HepG2 (cell line): Measurements from ENCODE around the gene MYO5A. TPM values are rescaled to one million over a fixed set of nuclear protein-coding genes. Genes with fewer than 3 reads are reported as not detected.

Experiments
- EED ChIP-seq: sonication (generic); formaldehyde crosslinking; IDR thresholded peaks from 2 replicates; pipeline ENCODE4 v1.5.0; 2020; ENCODE audit warnings: mild to moderate bottlenecking, missing genetic modification reagents
- MLLT10 ChIP-seq: sonication (generic); formaldehyde crosslinking; IDR thresholded peaks from 2 replicates; pipeline ENCODE4 v1.4.0; 2020; ENCODE audit warnings: missing genetic modification reagents
- RARG ChIP-seq: sonication (generic); formaldehyde crosslinking; IDR thresholded peaks from 2 replicates; pipeline ENCODE4 v1.4.0; 2020; ENCODE audit warnings: low read depth, mild to moderate bottlenecking, missing genetic modification reagents
- SOX6 ChIP-seq, 2 experiments: fragments of 450-650 bp in 1 of 2; sonication (generic) in 1 of 2; formaldehyde crosslinking in 1 of 2; IDR thresholded peaks; 2 replicates each; pipeline versions ENCODE4 v1.4.0 to v1.6.1; 2017 to 2020; ENCODE audit warnings: antibody characterized with exemption in 1 of 2, mild to moderate bottlenecking in 1 of 2, missing genetic modification reagents in 1 of 2
- SRSF4 ChIP-seq: fragments of 200-400 bp; formaldehyde crosslinking; IDR thresholded peaks from one replicate; pipeline ENCODE4 v1.6.1; 2018; ENCODE audit warnings: mild to moderate bottlenecking, low read depth, low read length, moderate library complexity; ENCODE audit not compliant: poor library complexity, severe bottlenecking
- SSRP1 ChIP-seq: IDR thresholded peaks from 2 replicates; pipeline ENCODE4 v1.6.1; 2016; ENCODE audit warnings: control low read depth
- TOE1 ChIP-seq: sonication (generic); formaldehyde crosslinking; IDR thresholded peaks from 2 replicates; pipeline ENCODE4 v1.4.0; 2020; ENCODE audit warnings: mild to moderate bottlenecking, missing genetic modification reagents
- ZNF564 ChIP-seq: sonication (generic); formaldehyde crosslinking; IDR thresholded peaks from 2 replicates; pipeline ENCODE4 v1.8.1; 2023; ENCODE audit warnings: mild to moderate bottlenecking, missing genetic modification reagents
- polyA plus RNA-seq, 8 experiments: library from polyadenylated mRNA; depleted of rRNA in 3 of 8; stranded (reverse) in 7 of 8; unstranded in 1 of 8; fragments of >200 nt; fragmentation: Illumina TruSeq in 4 of 8; extraction: Trizol in 4 of 8; gene quantifications; 2 replicates each; pipeline versions ENCODE4 v1.2.1 to v1.2.3, GENCODE V29; 2011 to 2016; ENCODE audit warnings: low read depth in 4 of 8, missing spikeins in 1 of 8, mixed read lengths in 1 of 8; ENCODE audit not compliant: insufficient read depth in 1 of 8
- total RNA-seq, 5 experiments: library from RNA; depleted of rRNA; stranded (reverse); fragments of >200 nt; fragmentation: Illumina TruSeq; extraction: Trizol; gene quantifications; 2 replicates each; pipeline ENCODE4 v1.2.3, GENCODE V29; 2016; ENCODE audit warnings: low read depth in 1 of 5
- TF ChIP-seq, protein P1 (sequence below), 2 experiments: sonication (generic) in 1 of 2; formaldehyde crosslinking in 1 of 2; IDR thresholded peaks; 2 replicates each; pipeline versions ENCODE4 v1.4.0 to v1.6.1; 2016 to 2020; ENCODE audit warnings: borderline replicate concordance in 1 of 2, low read depth in 1 of 2, mild to moderate bottlenecking in 1 of 2, missing genetic modification reagents in 1 of 2
- TF ChIP-seq, protein P2 (sequence below): sonication (generic); formaldehyde crosslinking; IDR thresholded peaks from 2 replicates; pipeline ENCODE4 v1.8.0; 2022; ENCODE audit warnings: mild to moderate bottlenecking, missing genetic modification reagents, moderate library complexity
- TF ChIP-seq, protein P3 (sequence below): sonication (generic); formaldehyde crosslinking; conservative IDR thresholded peaks from 2 replicates; pipeline ENCODE4 v1.5.0; 2020; ENCODE audit warnings: missing genetic modification reagents
- TF ChIP-seq, protein P4 (sequence below): sonication (generic); formaldehyde crosslinking; IDR thresholded peaks from 2 replicates; pipeline ENCODE4 v1.8.0; 2022; ENCODE audit warnings: mild to moderate bottlenecking, missing genetic modification reagents; ENCODE audit not compliant: insufficient replicate concordance

MYO5A gene
- total and polyA plus RNA-seq, 2 of the 13 experiments (the other 11 are each of a cell fraction or from before 2014, with no cell fraction given), result 2.8 to 4.8 TPM

DNA sequence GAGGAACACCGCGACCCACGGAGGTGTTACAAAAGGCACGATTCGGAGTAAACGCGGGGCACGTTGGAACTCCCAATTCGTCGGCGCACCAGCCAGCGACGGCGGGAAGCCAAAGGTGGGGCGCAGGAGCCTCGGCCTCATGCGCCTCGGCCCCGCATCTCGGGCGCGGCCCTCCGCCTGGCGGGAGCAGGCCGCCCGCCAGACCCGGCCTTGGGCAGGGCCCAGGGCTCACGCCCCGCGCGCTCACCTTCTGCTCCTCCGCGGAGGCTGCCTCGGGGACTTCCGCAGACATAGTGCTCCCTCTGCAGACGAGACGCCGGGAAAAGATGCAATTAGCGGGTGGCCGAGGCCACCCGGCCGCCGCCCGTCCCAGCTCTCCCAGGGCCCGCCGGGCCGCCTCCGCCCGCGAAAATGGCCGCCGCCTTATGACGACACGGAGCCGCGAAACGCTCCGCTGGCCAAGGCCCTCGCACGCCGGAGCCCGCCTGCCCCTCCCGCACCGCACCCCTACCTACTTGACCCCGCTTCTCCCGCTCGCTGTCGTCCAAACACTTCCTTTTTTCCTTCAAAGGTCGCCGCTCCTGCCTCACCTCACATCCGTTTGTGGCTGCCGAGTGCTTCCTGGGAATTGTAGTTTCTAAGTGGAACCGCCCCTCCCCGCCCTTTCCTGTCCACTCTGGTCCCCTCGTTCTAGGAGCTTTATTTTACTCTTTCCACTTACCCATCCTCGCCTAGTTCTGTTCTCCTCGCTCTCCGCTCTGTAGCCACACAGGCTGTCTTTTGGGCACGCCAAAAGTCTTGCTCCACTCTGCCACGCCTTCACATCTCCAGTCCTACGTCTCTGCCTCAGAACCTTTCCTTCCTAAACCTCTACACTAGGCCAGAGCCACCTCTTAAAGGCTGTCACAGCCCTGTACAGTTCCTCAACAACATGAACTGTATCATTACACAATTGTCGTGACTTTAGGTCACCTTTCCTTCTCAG lies 40.2 kb upstream of the MYO5A start, which contains the start of gene ARPP19 (continued):
- TF ChIP-seq, protein P1, sequence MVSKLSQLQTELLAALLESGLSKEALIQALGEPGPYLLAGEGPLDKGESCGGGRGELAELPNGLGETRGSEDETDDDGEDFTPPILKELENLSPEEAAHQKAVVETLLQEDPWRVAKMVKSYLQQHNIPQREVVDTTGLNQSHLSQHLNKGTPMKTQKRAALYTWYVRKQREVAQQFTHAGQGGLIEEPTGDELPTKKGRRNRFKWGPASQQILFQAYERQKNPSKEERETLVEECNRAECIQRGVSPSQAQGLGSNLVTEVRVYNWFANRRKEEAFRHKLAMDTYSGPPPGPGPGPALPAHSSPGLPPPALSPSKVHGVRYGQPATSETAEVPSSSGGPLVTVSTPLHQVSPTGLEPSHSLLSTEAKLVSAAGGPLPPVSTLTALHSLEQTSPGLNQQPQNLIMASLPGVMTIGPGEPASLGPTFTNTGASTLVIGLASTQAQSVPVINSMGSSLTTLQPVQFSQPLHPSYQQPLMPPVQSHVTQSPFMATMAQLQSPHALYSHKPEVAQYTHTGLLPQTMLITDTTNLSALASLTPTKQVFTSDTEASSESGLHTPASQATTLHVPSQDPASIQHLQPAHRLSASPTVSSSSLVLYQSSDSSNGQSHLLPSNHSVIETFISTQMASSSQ (IDR thresholded peaks at IDR 0.05; ENCODE audit: low read depth), result 0 out of 2 replicates have a peak, but pooled peaks have one; percentile 33
- TF ChIP-seq, protein P1 (CRISPR knock-in tag; IDR thresholded peaks at IDR 0.05; ENCODE audit: borderline replicate concordance), result peak; percentile 50; the same call in 1 of the 2 replicates
- TF ChIP-seq EED (CRISPR knock-in tag) (no peak), TOE1 (no peak), SOX6 (IDR thresholded peaks at IDR 0.05) (no peak), SOX6 (CRISPR knock-in tag; IDR thresholded peaks at IDR 0.05) (no peak), MLLT10 (CRISPR knock-in tag) (no peak), SRSF4 (no peak), ZNF564 (CRISPR knock-in tag) (peak; percentile 14; the same call in 1 of the 2 replicates), SSRP1 (CRISPR knock-in tag) (no peak), RARG (CRISPR knock-in tag) (no peak)
- TF ChIP-seq, protein P2, sequence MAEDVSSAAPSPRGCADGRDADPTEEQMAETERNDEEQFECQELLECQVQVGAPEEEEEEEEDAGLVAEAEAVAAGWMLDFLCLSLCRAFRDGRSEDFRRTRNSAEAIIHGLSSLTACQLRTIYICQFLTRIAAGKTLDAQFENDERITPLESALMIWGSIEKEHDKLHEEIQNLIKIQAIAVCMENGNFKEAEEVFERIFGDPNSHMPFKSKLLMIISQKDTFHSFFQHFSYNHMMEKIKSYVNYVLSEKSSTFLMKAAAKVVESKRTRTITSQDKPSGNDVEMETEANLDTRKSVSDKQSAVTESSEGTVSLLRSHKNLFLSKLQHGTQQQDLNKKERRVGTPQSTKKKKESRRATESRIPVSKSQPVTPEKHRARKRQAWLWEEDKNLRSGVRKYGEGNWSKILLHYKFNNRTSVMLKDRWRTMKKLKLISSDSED (CRISPR knock-in tag), result 0 out of 2 replicates have a peak, but pooled peaks have one; percentile 54
- TF ChIP-seq, protein P3, sequence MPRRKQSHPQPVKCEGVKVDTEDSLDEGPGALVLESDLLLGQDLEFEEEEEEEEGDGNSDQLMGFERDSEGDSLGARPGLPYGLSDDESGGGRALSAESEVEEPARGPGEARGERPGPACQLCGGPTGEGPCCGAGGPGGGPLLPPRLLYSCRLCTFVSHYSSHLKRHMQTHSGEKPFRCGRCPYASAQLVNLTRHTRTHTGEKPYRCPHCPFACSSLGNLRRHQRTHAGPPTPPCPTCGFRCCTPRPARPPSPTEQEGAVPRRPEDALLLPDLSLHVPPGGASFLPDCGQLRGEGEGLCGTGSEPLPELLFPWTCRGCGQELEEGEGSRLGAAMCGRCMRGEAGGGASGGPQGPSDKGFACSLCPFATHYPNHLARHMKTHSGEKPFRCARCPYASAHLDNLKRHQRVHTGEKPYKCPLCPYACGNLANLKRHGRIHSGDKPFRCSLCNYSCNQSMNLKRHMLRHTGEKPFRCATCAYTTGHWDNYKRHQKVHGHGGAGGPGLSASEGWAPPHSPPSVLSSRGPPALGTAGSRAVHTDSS (CRISPR knock-in tag), result 0 out of 2 replicates have a peak, but pooled peaks have one; percentile 40
- TF ChIP-seq, protein P4, sequence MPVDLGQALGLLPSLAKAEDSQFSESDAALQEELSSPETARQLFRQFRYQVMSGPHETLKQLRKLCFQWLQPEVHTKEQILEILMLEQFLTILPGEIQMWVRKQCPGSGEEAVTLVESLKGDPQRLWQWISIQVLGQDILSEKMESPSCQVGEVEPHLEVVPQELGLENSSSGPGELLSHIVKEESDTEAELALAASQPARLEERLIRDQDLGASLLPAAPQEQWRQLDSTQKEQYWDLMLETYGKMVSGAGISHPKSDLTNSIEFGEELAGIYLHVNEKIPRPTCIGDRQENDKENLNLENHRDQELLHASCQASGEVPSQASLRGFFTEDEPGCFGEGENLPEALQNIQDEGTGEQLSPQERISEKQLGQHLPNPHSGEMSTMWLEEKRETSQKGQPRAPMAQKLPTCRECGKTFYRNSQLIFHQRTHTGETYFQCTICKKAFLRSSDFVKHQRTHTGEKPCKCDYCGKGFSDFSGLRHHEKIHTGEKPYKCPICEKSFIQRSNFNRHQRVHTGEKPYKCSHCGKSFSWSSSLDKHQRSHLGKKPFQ (CRISPR knock-in tag), result peak; percentile 72
